Measurements from ENCODE around the gene TMPRSS7.

The TMPRSS7 gene

DNA sequence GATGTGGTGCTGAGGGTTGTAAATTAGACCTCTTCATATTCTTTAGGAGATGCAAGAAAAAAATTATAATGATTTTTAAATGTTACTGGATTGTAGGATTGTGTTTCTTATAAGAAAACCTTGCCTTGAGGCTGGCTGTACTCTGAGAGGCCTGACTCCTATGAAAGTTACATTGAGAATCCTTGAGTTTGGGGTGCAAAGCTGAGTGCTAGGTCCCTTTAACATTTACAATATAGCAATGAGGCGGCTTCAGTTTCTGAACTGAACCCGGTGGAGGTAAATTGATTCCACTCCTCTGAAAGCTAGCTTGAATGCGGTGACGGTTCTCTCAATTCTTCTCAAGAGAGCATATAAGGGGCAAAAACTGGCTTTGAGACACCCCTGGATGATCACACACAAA, at the start of gene TMPRSS7:
TMPRSS7 (plus strand) TSS at position 301 of the 400 bp plus-strand sequence. CDS start 110 bp downstream, outside the sequence.
- DNase-seq (ENCODE audit: extremely low read depth, insufficient read length): no peak
- H3K4me3 ChIP-seq (replicated peaks; ENCODE audit: low read depth, low read length): no peak within 1 kb of the TSS
- TF ChIP-seq, protein P1, sequence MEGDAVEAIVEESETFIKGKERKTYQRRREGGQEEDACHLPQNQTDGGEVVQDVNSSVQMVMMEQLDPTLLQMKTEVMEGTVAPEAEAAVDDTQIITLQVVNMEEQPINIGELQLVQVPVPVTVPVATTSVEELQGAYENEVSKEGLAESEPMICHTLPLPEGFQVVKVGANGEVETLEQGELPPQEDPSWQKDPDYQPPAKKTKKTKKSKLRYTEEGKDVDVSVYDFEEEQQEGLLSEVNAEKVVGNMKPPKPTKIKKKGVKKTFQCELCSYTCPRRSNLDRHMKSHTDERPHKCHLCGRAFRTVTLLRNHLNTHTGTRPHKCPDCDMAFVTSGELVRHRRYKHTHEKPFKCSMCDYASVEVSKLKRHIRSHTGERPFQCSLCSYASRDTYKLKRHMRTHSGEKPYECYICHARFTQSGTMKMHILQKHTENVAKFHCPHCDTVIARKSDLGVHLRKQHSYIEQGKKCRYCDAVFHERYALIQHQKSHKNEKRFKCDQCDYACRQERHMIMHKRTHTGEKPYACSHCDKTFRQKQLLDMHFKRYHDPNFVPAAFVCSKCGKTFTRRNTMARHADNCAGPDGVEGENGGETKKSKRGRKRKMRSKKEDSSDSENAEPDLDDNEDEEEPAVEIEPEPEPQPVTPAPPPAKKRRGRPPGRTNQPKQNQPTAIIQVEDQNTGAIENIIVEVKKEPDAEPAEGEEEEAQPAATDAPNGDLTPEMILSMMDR (IDR thresholded peaks at IDR 0.05; ENCODE audit: insufficient read depth, low read length, poor library complexity, severe bottlenecking): no peak
- H3K27me3 ChIP-seq (replicated peaks; ENCODE audit: control insufficient read depth, insufficient read depth, low read length): peaks cover 3% of the 10 kb centered on the region
- no peaks in the 10 kb centered on the region for H3K36me3 ChIP-seq (ENCODE audit: control insufficient read depth, insufficient read depth, low read length)

GRCh38 chr3:111986800-111987199, 47.7 kb upstream of the TMPRSS7 start:
- H3K36me3 ChIP-seq (ENCODE audit: control insufficient read depth, insufficient read depth, low read length): no peaks in the 10 kb centered on the region; the same call in 1 of the 2 replicates
- TF ChIP-seq, protein P1 (IDR thresholded peaks at IDR 0.05; ENCODE audit: insufficient read depth, low read length, poor library complexity, severe bottlenecking): no peak
- no peak for DNase-seq (ENCODE audit: extremely low read depth, insufficient read length)
- H3K4me3 ChIP-seq (replicated peaks; ENCODE audit: low read depth, low read length): no peak overlapping the region
- no peaks in the 10 kb centered on the region for H3K27me3 ChIP-seq (replicated peaks; ENCODE audit: control insufficient read depth, insufficient read depth, low read length)

GRCh38 chr3:111989061-111989678, 45.4 kb upstream of the TMPRSS7 start:
- TF ChIP-seq, protein P1 (IDR thresholded peaks at IDR 0.05; ENCODE audit: insufficient read depth, low read length, poor library complexity, severe bottlenecking): peak; percentile 71
- Histone ChIP-seq H3K36me3 (ENCODE audit: control insufficient read depth, insufficient read depth, low read length) (peaks cover 2% of the 10 kb centered on the region; the same call in 1 of the 2 replicates), H3K27me3 (replicated peaks; ENCODE audit: control insufficient read depth, insufficient read depth, low read length) (no peaks in the 10 kb centered on the region), H3K4me3 (replicated peaks; ENCODE audit: low read depth, low read length) (no peak overlapping the region)
- DNase-seq (ENCODE audit: extremely low read depth, insufficient read length): no peak

GRCh38 chr3:111993038-111993437, 41.5 kb upstream of the TMPRSS7 start:
- no peak overlapping the region for H3K4me3 ChIP-seq (replicated peaks; ENCODE audit: low read depth, low read length)
- no peaks in the 10 kb centered on the region for H3K27me3 ChIP-seq (replicated peaks; ENCODE audit: control insufficient read depth, insufficient read depth, low read length)
- TF ChIP-seq, protein P1 (IDR thresholded peaks at IDR 0.05; ENCODE audit: insufficient read depth, low read length, poor library complexity, severe bottlenecking): no peak
- DNase-seq (ENCODE audit: extremely low read depth, insufficient read length): no peak
- peaks cover 2% of the 10 kb centered on the region; the same call in 1 of the 2 replicates for H3K36me3 ChIP-seq (ENCODE audit: control insufficient read depth, insufficient read depth, low read length)

GRCh38 chr3:111998636-111999483, 35.7 kb upstream of the TMPRSS7 start, which contains the start of gene TAGLN3:
Gene TAGLN3 (plus strand): TSS chr3:111998922. CDS start chr3:111999423, 501 bp downstream.
- TF ChIP-seq, protein P1 (IDR thresholded peaks at IDR 0.05; ENCODE audit: insufficient read depth, low read length, poor library complexity, severe bottlenecking): no peak
- DNase-seq (ENCODE audit: extremely low read depth, insufficient read length): no peak
- peak within 1 kb of the TSS; percentile 59 for H3K4me3 ChIP-seq (replicated peaks; ENCODE audit: low read depth, low read length)
- H3K27me3 ChIP-seq (replicated peaks; ENCODE audit: control insufficient read depth, insufficient read depth, low read length): no peaks in the 10 kb centered on the region; the same call in 1 of the 2 replicates
- H3K36me3 ChIP-seq (ENCODE audit: control insufficient read depth, insufficient read depth, low read length): no peaks in the 10 kb centered on the region
